ENCODE measurements around the gene MTCL1. TPM values are rescaled to one million over a fixed set of nuclear protein-coding genes. Genes with fewer than 3 reads are reported as not detected.

The MTCL1 gene
- total and polyA plus RNA-seq, 4 donors: 0.65 to 5.4 (median 1.4) TPM

- WGBS: 95% methylated on average over 15 of the region's 15 CpGs
- H3K27me3 ChIP-seq (ENCODE audit: control insufficient read depth in 4 of 4, insufficient read depth in 4 of 4, low read length in 3 of 4): no peaks in the 10 kb centered on the region
- H3K9ac ChIP-seq (ENCODE audit: low read depth in 1 of 2, low read length in 2 of 2): no peak overlapping the region
- H3K27ac ChIP-seq (ENCODE audit: low read depth in 1 of 2, low read length in 2 of 2): no peak overlapping the region
- H3K4me1 ChIP-seq (ENCODE audit: control insufficient read depth in 4 of 4, insufficient read depth in 4 of 4, low read length in 3 of 4): no peaks in the 10 kb centered on the region
- no peaks in the 10 kb centered on the region for H3K36me3 ChIP-seq (ENCODE audit: control insufficient read depth in 4 of 4, insufficient read depth in 3 of 4, low read depth in 1 of 4, low read length in 3 of 4)
- no peak overlapping the region for H3K4me3 ChIP-seq (ENCODE audit: low read depth in 1 of 3, low read length in 3 of 3)
- DNase-seq (ENCODE audit: low spot score): no peak
- no peaks in the 10 kb centered on the region for H3K9me3 ChIP-seq (ENCODE audit: control insufficient read depth in 4 of 4, low read length in 3 of 4)
- TF ChIP-seq EGR1 (IDR thresholded peaks at IDR 0.05; ENCODE audit: low read depth in 2 of 2) (no peak), YY1 (IDR thresholded peaks at IDR 0.05) (no peak), SP1 (IDR thresholded peaks at IDR 0.05) (no peak), CTCF (IDR thresholded peaks at IDR 0.05; ENCODE audit: low read depth, low read length, missing input control) (no peak), ZBTB33 (IDR thresholded peaks at IDR 0.05) (no peak), HNF4G (IDR thresholded peaks at IDR 0.05) (no peak), MAX (IDR thresholded peaks at IDR 0.05) (no peak), REST (IDR thresholded peaks at IDR 0.05) (no peak), HNF4A (conservative IDR thresholded peaks at IDR 0.05) (no peak), GABPA (IDR thresholded peaks at IDR 0.05 in 1 of 2, conservative IDR thresholded peaks at IDR 0.05 in 1 of 2) (no peak), FOXA2 (IDR thresholded peaks at IDR 0.05) (no peak), NR2F2 (IDR thresholded peaks at IDR 0.05) (no peak), FOXA1 (IDR thresholded peaks at IDR 0.05) (no peak), RXRA (IDR thresholded peaks at IDR 0.05) (no peak), RAD21 (IDR thresholded peaks at IDR 0.05) (no peak), TAF1 (conservative IDR thresholded peaks at IDR 0.05) (no peak), JUND (IDR thresholded peaks at IDR 0.05) (no peak)
Measured at GRCh38 chr18:8818982-8819381, 113.6 kb downstream of the MTCL1 start.
